Measurements from ENCODE around the gene ANO6. TPM values are rescaled to one million over a fixed set of nuclear protein-coding genes. Genes with fewer than 3 reads are reported as not detected.

ANO6 gene
- total RNA-seq, 2 donors from 2014 or later, result 13.2 to 21.2 TPM

GRCh38 chr12:45263587-45263986 lies 47.7 kb downstream of the ANO6 start:
- no peak for TF ChIP-seq CTCF (IDR thresholded peaks at IDR 0.05)
- Histone ChIP-seq H3K4me1 (no peaks in the 10 kb centered on the region), H3K4me3 (no peak overlapping the region), H3K9ac (ENCODE audit: low read depth in 2 of 2, low read length in 2 of 2) (no peak overlapping the region), H3K27ac (no peak overlapping the region), H3K27me3 (no peaks in the 10 kb centered on the region), H3K36me3 (no peaks in the 10 kb centered on the region), H3K9me3 (no peaks in the 10 kb centered on the region)
- no peak for DNase-seq
- intact Hi-C loops (cut with DNase I), result no loop called here

DNA sequence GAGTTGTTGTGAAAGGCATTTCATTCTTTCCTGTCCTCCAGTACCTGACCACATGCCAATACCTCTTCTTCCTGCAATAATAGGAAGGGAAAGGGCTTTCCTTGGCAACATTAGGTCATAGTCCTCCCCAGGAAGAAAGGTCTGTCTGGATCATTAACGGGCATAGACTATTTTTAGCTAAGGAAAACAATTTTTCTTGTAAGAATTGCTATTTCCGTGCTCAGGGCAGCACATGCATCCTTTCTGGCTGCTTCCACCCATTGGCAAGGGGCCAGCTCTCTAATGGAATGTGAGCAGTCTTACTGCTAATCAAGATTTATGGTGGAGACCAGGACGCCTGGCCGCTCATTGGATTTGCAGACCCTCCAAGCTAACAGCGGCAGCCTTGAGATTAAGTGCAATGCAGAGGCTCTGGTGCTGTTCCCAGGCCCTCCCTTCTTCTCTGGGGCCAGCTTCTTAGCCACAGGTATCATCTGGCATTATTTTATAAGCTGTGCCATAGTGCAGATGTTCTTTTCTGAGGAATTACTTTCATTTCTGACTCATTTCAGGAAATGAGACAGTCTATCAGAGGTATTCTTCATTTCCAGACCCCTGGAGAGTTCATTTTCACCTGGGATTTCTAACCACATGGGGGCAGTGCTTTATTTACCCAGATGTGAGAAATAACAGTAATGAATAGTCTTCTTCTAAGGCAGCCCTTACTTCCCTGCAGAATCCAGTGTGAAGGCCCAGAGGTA lies 52.9 kb downstream of the ANO6 start:
- no peaks in the 10 kb centered on the region for H3K27me3 ChIP-seq
- no peaks in the 10 kb centered on the region for H3K4me1 ChIP-seq
- H3K27ac ChIP-seq, result no peak overlapping the region
- no peaks in the 10 kb centered on the region for H3K36me3 ChIP-seq
- DNase-seq, result peak; percentile 44
- no peaks in the 10 kb centered on the region for H3K9me3 ChIP-seq
- no peak overlapping the region for H3K4me3 ChIP-seq
- no peak for TF ChIP-seq CTCF (IDR thresholded peaks at IDR 0.05)
- no peak overlapping the region for H3K9ac ChIP-seq (ENCODE audit: low read depth in 2 of 2, low read length in 2 of 2)
- intact Hi-C loops (cut with DNase I), result no loop called here

- H3K36me3 ChIP-seq, result no peaks in the 10 kb centered on the region
- H3K4me1 ChIP-seq, result no peaks in the 10 kb centered on the region
- H3K9me3 ChIP-seq, result no peaks in the 10 kb centered on the region
- no peak for DNase-seq
- no peak overlapping the region for H3K27ac ChIP-seq
- no peaks in the 10 kb centered on the region for H3K27me3 ChIP-seq
- no peak overlapping the region for H3K9ac ChIP-seq (ENCODE audit: low read depth in 2 of 2, low read length in 2 of 2)
- no peak overlapping the region for H3K4me3 ChIP-seq
- intact Hi-C loops (cut with DNase I), result no loop called here
- no peak for TF ChIP-seq CTCF (IDR thresholded peaks at IDR 0.05)
Observed at GRCh38 chr12:45269412-45269751, 53.5 kb downstream of the ANO6 start.

GRCh38 chr12:45270951-45271350 lies 55.1 kb downstream of the ANO6 start:
- no peak overlapping the region for H3K27ac ChIP-seq
- intact Hi-C loops (cut with DNase I), result loop anchor here (10.0 kb wide), 1 partner anchor 46 kb away; no protein-coding TSS in a partner anchor
- TF ChIP-seq CTCF (IDR thresholded peaks at IDR 0.05), result no peak

GRCh38 chr12:45273717-45274271 lies 57.9 kb downstream of the ANO6 start:
- Histone ChIP-seq H3K4me1 (no peaks in the 10 kb centered on the region), H3K27me3 (no peaks in the 10 kb centered on the region), H3K9ac (ENCODE audit: low read depth in 2 of 2, low read length in 2 of 2) (no peak overlapping the region), H3K4me3 (no peak overlapping the region), H3K36me3 (no peaks in the 10 kb centered on the region), H3K9me3 (no peaks in the 10 kb centered on the region), H3K27ac (no peak overlapping the region)
- intact Hi-C loops (cut with DNase I), result loop anchor here (10.0 kb wide), 1 partner anchor 49 kb away; no protein-coding TSS in a partner anchor
- no peak for TF ChIP-seq CTCF (IDR thresholded peaks at IDR 0.05)
- DNase-seq, result no peak

More at GRCh38 chr12:45270951-45271350, 55.1 kb downstream of the ANO6 start:
- Histone ChIP-seq H3K4me3 (no peak overlapping the region), H3K27me3 (no peaks in the 10 kb centered on the region), H3K36me3 (no peaks in the 10 kb centered on the region), H3K4me1 (no peaks in the 10 kb centered on the region), H3K9ac (ENCODE audit: low read depth in 2 of 2, low read length in 2 of 2) (no peak overlapping the region), H3K9me3 (no peaks in the 10 kb centered on the region)
- DNase-seq, result no peak
